ENCODE results near the gene PLXNA4.

DNA sequence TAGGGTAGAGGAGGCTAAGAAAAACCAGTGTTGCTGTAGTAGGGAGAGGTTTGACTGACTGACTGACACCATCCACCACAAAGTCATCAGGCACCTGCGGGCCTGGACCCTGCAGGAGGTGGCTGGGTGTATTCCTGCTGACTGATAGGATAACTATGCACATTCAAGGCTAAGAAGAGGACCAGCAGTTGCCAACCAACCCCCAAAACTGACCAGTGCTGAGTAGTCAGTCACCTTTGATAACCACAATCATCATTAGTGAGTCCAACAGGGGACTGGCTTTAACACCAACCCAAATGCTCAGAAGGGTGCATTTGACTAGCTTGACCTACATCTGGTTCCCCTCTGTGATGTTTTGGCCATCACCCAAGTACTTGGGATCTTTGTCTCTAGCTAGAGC is 30.5 kb downstream of the PLXNA4 start:
- TF ChIP-seq POLR2A (IDR thresholded peaks at IDR 0.05) (no peak), CTCF (IDR thresholded peaks at IDR 0.05) (no peak)

Data from lower leg skin (tissue), 3 donors.